ENCODE measurements around the gene EIF4G2. TPM values are rescaled to one million over a fixed set of nuclear protein-coding genes. Genes with fewer than 3 reads are reported as not detected.
A peak's percentile ranks its signal among the peaks of the same experiment; 100 is the strongest.

EIF4G2 gene
- total RNA-seq, 2 experiments from 2014 or later: 794 to 835 TPM

DNA sequence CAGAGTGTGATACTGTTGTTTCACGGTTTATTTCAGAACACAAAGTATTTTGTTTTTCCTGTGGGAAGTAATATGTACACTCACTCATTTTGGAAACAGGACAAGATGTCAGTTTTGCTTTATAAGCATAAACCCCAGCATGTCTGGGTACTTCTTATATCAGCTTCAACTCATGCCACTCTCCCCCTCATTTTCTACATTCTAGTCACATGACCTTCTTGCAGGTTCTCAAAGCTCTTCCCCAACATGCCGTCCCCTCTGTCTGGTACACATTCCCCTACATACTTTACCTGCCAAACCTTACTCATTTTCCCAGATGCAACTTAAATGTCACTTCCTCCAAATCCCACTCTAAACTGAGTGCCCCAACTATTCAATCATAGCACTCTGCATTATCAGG is 59.2 kb downstream of the EIF4G2 start:
- H3K4me3 Mint-ChIP-seq: peak overlapping the region; percentile 16
- H3K4me1 Mint-ChIP-seq (ENCODE audit: low read depth): peaks cover 31% of the 10 kb centered on the region
- CTCF ChIA-PET: no interaction called here
- POLR2A ChIA-PET: no interaction called here
- intact Hi-C loops (cut with micrococcal nuclease): no loop called here
- no peak for DNase-seq
- H3K9me3 Mint-ChIP-seq: no peaks in the 10 kb centered on the region
- H3K27ac Mint-ChIP-seq: peak overlapping the region; percentile 4
- H3K27me3 Mint-ChIP-seq: no peaks in the 10 kb centered on the region
- peaks cover 10% of the 10 kb centered on the region for H3K36me3 Mint-ChIP-seq

GRCh38 chr11:10747733-10748132 is 61.0 kb downstream of the EIF4G2 start:
- H3K36me3 Mint-ChIP-seq: peaks cover 5% of the 10 kb centered on the region
- no peak overlapping the region for H3K4me3 Mint-ChIP-seq
- peaks cover 43% of the 10 kb centered on the region for H3K4me1 Mint-ChIP-seq (ENCODE audit: low read depth)
- intact Hi-C loops (cut with micrococcal nuclease): no loop called here
- no peaks in the 10 kb centered on the region for H3K27me3 Mint-ChIP-seq
- DNase-seq: no peak
- ChIA-PET CTCF (no interaction called here), POLR2A (no interaction called here)
- no peaks in the 10 kb centered on the region for H3K9me3 Mint-ChIP-seq
- H3K27ac Mint-ChIP-seq: peak overlapping the region; percentile 1

Other genes with a start within 250 kb of the EIF4G2 start
- not detected for gene LYVE1, start 240.3 kb downstream of the EIF4G2 start, total RNA-seq
- not detected for gene IRAG1, start 115.2 kb downstream of the EIF4G2 start, total RNA-seq
- gene CTR9, start 57.7 kb downstream of the EIF4G2 start, total RNA-seq: 10 to 100 TPM; 37.6 to 39.9 TPM
- gene ZBED5, start 49.1 kb upstream of the EIF4G2 start, total RNA-seq: 10 to 100 TPM; 39.8 to 43.3 TPM

All from activated CD4-positive, alpha-beta memory T cell treated with anti-CD3 and anti-CD28 coated beads for 36 hours (primary cell).